GM18870 (cell line): ENCODE results near the gene PDHA1.

ENCODE experiments used
- ATAC-seq: cut with Tn5 transposase; IDR thresholded peaks from one replicate; pipeline ENCODE4 v1.9.1; 2021; ENCODE audit warnings: moderate library complexity; ENCODE audit not compliant: unreplicated experiment

Gene PDHA1

DNA sequence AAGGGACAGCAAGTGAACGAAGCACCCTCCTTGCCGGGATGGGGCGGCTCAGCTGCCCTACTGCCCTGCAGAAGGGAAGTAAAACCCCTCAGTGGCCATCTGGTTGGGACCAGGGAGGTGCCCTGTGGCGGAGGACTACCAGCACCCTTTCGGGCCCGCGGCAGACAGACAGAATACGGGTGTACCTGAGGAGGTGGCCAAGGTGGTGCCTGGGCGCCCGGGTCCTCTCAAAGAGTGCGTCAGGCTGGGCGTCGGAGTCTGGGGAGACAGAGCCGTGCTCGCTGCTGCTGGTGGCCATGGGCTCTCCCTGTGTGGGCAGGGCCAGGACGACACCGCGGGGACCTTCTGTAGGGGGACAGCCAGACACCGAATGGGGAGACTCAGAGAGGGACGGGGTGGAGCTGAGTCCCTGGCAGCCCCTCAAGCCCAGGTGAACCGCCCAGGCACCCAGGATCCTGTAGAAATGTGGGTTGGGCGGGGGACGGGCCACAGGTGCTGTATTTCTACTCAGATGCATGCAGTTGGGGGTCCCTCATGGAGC is 29.7 kb downstream of the PDHA1 start:
- ATAC-seq, result no peak

DNA sequence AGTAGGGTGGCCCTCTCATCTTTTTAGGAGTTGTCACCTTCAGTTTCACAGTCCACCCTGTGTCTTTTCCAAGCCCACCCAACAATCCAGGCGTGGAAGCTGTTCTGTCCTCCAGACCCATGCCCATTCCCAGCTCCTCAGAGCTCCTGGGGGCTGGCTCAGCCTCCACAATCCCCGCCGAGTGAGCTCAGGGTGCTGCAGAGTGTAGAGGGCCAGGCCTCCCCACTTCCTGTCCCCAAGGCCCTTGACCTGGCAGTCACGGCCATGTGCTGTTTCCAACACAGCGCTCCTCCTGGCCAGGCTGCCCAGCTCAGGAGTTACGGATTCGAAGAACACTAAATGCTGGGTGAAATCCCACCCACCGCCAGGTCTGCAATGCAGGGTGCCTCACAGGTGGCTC is 31.8 kb downstream of the PDHA1 start:
- ATAC-seq, result no peak

- no peak for ATAC-seq
Observed at GRCh38 chrX:19377799-19378198, 34.1 kb downstream of the PDHA1 start.

GRCh38 chrX:19381326-19381725 is 37.6 kb downstream of the PDHA1 start:
- ATAC-seq, result no peak

DNA sequence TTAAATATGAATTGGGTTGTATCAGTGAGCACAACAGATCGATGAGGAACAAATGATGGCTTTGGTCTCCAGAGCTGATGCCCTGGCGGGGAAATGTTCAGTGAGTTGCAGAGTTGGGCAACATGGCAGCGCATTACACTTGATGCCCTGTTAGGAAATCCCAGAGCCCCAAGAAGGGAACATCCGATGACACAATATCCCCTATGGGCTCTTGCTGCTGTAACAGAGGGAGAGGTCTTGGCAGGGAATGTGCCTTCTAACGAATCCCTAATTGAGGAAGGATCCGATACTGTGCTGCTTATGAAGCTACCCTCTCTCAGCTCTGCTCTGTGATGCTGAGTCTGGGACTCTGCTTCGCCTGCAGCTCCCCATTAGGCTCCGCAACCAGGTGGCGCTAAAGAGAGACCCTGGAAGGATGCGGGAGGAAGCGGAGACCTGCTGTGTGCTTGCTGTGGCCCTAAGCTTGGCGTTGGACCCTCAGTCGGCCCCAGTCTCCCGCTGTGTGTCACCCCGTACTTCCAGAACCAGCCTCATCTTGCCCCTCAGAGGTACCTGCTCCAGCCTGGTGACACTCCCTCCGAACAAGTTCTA is 38.9 kb downstream of the PDHA1 start:
- ATAC-seq, result no peak

DNA sequence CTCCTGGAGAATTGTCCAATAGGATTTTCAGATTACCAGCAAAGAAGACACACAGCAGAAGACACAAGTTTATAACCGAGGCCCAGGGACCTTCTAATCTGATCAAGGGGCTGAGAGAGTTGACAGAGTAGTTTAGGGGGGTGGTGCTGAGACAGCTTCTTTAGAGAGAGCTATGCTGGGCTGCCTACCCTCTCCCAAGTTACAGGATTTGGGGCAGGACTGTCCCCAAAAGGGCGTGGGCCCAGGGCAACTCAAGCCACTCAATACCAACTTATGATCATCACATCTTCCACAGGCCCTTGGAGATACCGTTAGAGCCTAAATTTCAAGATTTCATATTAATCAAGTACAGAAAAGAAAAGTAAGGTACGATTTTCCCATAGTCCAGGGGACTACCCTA is 43.0 kb downstream of the PDHA1 start:
- ATAC-seq, result no peak

DNA sequence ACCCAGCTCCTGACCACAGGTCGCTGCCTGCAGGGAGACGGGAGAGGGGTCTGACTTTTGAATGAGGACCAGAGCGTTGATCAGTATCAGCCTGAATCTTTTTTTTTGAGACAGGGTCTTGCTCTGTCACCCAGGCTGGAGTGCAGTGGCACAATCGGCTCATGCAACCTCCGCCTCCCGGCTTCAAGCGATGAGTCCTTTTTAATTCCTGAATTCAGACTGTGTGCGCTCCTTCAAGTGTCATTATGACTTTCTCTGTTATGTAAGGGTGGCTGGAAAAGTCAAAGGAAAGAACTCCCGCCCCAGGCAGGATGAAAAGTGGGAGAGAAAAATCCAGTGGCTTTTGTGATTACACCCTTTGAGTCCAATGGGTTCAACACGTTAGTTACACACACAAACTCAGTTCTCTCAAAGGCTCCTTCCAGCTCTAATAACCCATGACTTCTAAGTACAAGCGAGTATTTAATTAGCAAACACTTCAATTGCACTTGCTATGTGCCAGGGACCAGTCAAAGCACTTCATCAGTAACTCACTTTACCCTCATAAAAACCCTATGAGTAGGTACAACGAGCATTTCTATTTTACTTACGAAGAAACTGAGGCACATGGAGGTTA is 44.4 kb downstream of the PDHA1 start:
- no peak for ATAC-seq

DNA sequence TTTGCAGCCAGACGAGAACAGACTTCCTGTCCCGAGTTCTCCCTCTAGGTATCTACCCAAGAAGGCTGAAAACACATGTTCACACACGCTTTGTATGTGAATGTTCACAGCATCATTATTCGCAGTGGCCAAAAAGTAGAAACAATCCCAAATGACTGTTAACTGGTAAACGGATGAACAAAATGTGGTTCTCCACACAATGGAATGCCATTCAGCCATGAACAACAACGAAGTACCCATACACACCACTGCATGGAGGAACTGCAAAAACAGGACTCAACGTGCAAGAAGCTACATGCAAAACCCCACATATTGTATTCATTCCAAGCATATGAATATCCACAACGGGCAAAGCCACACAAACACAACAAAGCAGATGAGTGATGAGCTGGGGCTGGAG is 45.0 kb downstream of the PDHA1 start:
- no peak for ATAC-seq

DNA sequence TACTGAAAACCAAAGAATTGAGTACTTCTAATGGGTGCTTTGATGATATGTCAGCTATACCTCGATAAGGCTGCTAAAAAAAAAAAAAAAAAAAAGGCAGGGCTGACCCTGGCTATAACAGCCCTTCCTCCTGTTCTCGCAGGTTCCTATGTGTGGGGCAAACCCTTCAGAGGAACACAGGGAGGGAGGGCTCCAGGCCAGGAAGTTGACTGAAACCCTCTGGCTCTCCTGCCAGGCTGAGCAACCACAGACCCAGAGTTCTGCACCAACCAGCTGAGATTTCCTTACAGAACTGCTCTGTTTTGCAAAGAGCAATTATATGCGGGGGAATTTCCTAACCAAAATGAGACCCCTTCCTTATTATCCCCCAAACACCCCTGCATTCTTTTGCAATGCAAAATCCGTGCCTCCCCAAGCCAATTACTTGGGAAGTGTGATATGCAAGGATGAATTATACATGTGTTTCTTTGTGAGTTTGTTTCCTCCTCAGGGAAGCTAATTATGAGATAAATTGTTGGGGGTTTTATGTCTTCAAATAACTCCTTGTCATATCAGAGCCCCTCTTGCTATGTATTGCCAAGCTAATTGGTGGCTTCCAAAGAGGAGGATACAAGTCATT is 45.6 kb downstream of the PDHA1 start:
- no peak for ATAC-seq

GRCh38 chrX:19392078-19392477 is 48.4 kb downstream of the PDHA1 start:
- ATAC-seq, result no peak

DNA sequence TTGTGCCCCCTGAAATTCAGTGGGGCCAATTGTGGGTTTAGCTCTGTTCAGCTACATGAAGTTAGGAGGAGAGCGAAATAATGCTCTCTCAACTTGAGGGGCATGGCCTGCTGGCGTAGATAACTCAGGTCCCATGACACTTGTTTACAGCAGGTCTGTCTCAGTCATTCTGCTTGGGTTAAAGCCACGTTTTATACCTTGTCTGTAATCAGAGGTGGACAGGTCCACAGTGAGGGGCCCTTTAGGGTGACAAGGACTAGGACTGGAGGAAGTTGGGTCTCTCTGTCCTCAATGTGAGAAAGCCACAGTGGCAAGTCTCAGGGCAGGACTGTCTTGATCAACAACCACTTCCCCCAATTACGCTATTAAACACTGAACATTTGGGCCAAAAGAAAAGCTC is 49.0 kb downstream of the PDHA1 start:
- ATAC-seq, result no peak

GRCh38 chrX:19403696-19404095 is 60.0 kb downstream of the PDHA1 start:
- no peak for ATAC-seq

- ATAC-seq, result no peak
Observed at GRCh38 chrX:19410259-19410658, 66.5 kb downstream of the PDHA1 start.
